HepG2 (cell line): ENCODE results near the gene ZSCAN21. TPM values are rescaled to one million over a fixed set of nuclear protein-coding genes. Genes with fewer than 3 reads are reported as not detected.

ENCODE experiments used
- CENPX ChIP-seq: sonication (generic); formaldehyde crosslinking; IDR thresholded peaks from 2 replicates; pipeline ENCODE4 v1.9.0; 2021; ENCODE audit warnings: mild to moderate bottlenecking, missing genetic modification reagents, moderate library complexity
- FOXO1 ChIP-seq: sonication (generic); formaldehyde crosslinking; IDR thresholded peaks from 2 replicates; pipeline ENCODE4 v1.4.0; 2020; ENCODE audit warnings: missing genetic modification reagents
- GZF1 ChIP-seq: sonication (generic); formaldehyde crosslinking; IDR thresholded peaks from 2 replicates; pipeline ENCODE4 v1.5.1; 2020; ENCODE audit warnings: mild to moderate bottlenecking, missing genetic modification reagents
- HIC2 ChIP-seq: sonication (generic); formaldehyde crosslinking; IDR thresholded peaks from 2 replicates; pipeline ENCODE4 v1.9.0; 2022; ENCODE audit warnings: low read depth, missing genetic modification reagents
- HNRNPLL ChIP-seq: fragments of 200-400 bp; formaldehyde crosslinking; IDR thresholded peaks from 2 replicates; pipeline ENCODE4 v1.6.1; 2017; ENCODE audit warnings: mild to moderate bottlenecking, low read depth, low read length; ENCODE audit not compliant: poor library complexity, severe bottlenecking
- ISX ChIP-seq: sonication (generic); formaldehyde crosslinking; conservative IDR thresholded peaks from 2 replicates; pipeline ENCODE4 v1.5.0; 2020; ENCODE audit warnings: missing genetic modification reagents
- MEIS1 ChIP-seq: sonication (generic); formaldehyde crosslinking; IDR thresholded peaks from 2 replicates; pipeline ENCODE4 v1.9.0; 2021; ENCODE audit warnings: mild to moderate bottlenecking, missing genetic modification reagents, moderate library complexity, borderline replicate concordance
- MTA3 ChIP-seq: sonication (generic); formaldehyde crosslinking; IDR thresholded peaks from 2 replicates; pipeline ENCODE4 v1.4.0; 2020; ENCODE audit warnings: missing genetic modification reagents
- NFIC ChIP-seq: IDR thresholded peaks from 2 replicates; pipeline ENCODE4 v1.6.1; 2012; ENCODE audit warnings: mild to moderate bottlenecking, low read length, inconsistent platforms
- ONECUT2 ChIP-seq: sonication (generic); formaldehyde crosslinking; IDR thresholded peaks from 2 replicates; pipeline ENCODE4 v1.4.0; 2020; ENCODE audit warnings: missing genetic modification reagents
- POGK ChIP-seq: sonication (generic); formaldehyde crosslinking; conservative IDR thresholded peaks from 2 replicates; pipeline ENCODE4 v1.8.0; 2022; ENCODE audit warnings: mild to moderate bottlenecking, moderate library complexity, missing genetic modification reagents
- RFXANK ChIP-seq: IDR thresholded peaks from 2 replicates; pipeline ENCODE4 v1.6.1; 2016
- SCMH1 ChIP-seq: sonication (generic); formaldehyde crosslinking; IDR thresholded peaks from 2 replicates; pipeline ENCODE4 v1.9.0; 2021; ENCODE audit warnings: missing genetic modification reagents, mild to moderate bottlenecking, borderline replicate concordance
- SIX1 ChIP-seq: sonication (generic); formaldehyde crosslinking; IDR thresholded peaks from 2 replicates; pipeline ENCODE4 v1.4.0; 2020; ENCODE audit warnings: missing genetic modification reagents, borderline replicate concordance
- TEAD3 ChIP-seq: optimal IDR thresholded peaks from 2 replicates; pipeline ENCODE3; 2016; ENCODE audit warnings: borderline replicate concordance
- WIZ ChIP-seq: sonication (generic); formaldehyde crosslinking; IDR thresholded peaks from 2 replicates; pipeline ENCODE4 v1.5.1; 2020; ENCODE audit warnings: mild to moderate bottlenecking, missing genetic modification reagents
- ZNF180 ChIP-seq: sonication (generic); formaldehyde crosslinking; IDR thresholded peaks from 2 replicates; pipeline ENCODE4 v1.4.0; 2020; ENCODE audit warnings: low read depth, missing genetic modification reagents, borderline replicate concordance
- ZNF207 ChIP-seq: fragments of 450-650 bp; IDR thresholded peaks from 2 replicates; pipeline ENCODE4 v1.6.1; 2016; ENCODE audit warnings: antibody characterized with exemption, borderline replicate concordance
- ZNF234 ChIP-seq: sonication (generic); formaldehyde crosslinking; conservative IDR thresholded peaks from 2 replicates; pipeline ENCODE4 v1.5.1; 2020; ENCODE audit warnings: mild to moderate bottlenecking, missing genetic modification reagents
- ZNF350 ChIP-seq: sonication (generic); formaldehyde crosslinking; IDR thresholded peaks from 2 replicates; pipeline ENCODE4 v1.4.0; 2020; ENCODE audit warnings: mild to moderate bottlenecking, low read depth, missing genetic modification reagents, borderline replicate concordance
- ZNF839 ChIP-seq: sonication (generic); formaldehyde crosslinking; IDR thresholded peaks from 2 replicates; pipeline ENCODE4 v1.4.0; 2020; ENCODE audit warnings: missing genetic modification reagents, mild to moderate bottlenecking, borderline replicate concordance
- ZSCAN9 ChIP-seq: IDR thresholded peaks from 2 replicates; pipeline ENCODE4 v1.6.1; 2016; ENCODE audit warnings: borderline replicate concordance
- polyA plus RNA-seq, 8 experiments: library from polyadenylated mRNA; depleted of rRNA in 3 of 8; stranded (reverse) in 7 of 8; unstranded in 1 of 8; fragments of >200 nt; fragmentation: Illumina TruSeq in 4 of 8; extraction: Trizol in 4 of 8; gene quantifications; 2 replicates each; pipeline versions ENCODE4 v1.2.1 to v1.2.3, GENCODE V29; 2011 to 2016; ENCODE audit warnings: low read depth in 4 of 8, missing spikeins in 1 of 8, mixed read lengths in 1 of 8; ENCODE audit not compliant: insufficient read depth in 1 of 8
- total RNA-seq, 5 experiments: library from RNA; depleted of rRNA; stranded (reverse); fragments of >200 nt; fragmentation: Illumina TruSeq; extraction: Trizol; gene quantifications; 2 replicates each; pipeline ENCODE4 v1.2.3, GENCODE V29; 2016; ENCODE audit warnings: low read depth in 1 of 5
- TF ChIP-seq, protein P1 (sequence below): sonication (generic); formaldehyde crosslinking; IDR thresholded peaks from 2 replicates; pipeline ENCODE4 v1.9.0; 2022; ENCODE audit warnings: missing genetic modification reagents, mild to moderate bottlenecking, borderline replicate concordance
- TF ChIP-seq, protein P2 (sequence below): sonication (generic); formaldehyde crosslinking; IDR thresholded peaks from 2 replicates; pipeline ENCODE4 v1.4.0; 2020; ENCODE audit warnings: mild to moderate bottlenecking, missing genetic modification reagents

Gene ZSCAN21
- total and polyA plus RNA-seq, 2 of the 13 experiments (the other 11 are each of a cell fraction or from before 2014, with no cell fraction given) = 7.0 to 10.0 TPM

- TF ChIP-seq MTA3 (CRISPR knock-in tag) (no peak), HIC2 (CRISPR knock-in tag) (0 out of 2 replicates have a peak, but pooled peaks have one; percentile 20), HNRNPLL (peak; percentile 51), ONECUT2 (no peak), ISX (no peak), NFIC (no peak), ZNF350 (CRISPR knock-in tag) (peak; percentile 44; the same call in 1 of the 2 replicates), ZNF180 (no peak), ZNF207 (no peak), POGK (CRISPR knock-in tag) (no peak), TEAD3 (CRISPR knock-in tag) (no peak), SIX1 (CRISPR knock-in tag) (no peak), SCMH1 (CRISPR knock-in tag) (no peak), ZNF234 (CRISPR knock-in tag) (no peak), GZF1 (CRISPR knock-in tag) (no peak), MEIS1 (CRISPR knock-in tag) (no peak; the same call in 1 of the 2 replicates), FOXO1 (CRISPR knock-in tag) (0 out of 2 replicates have a peak, but pooled peaks have one; percentile 30), RFXANK (CRISPR knock-in tag) (no peak), CENPX (CRISPR knock-in tag) (no peak), ZSCAN9 (CRISPR knock-in tag) (no peak), WIZ (CRISPR knock-in tag) (no peak), ZNF839 (CRISPR knock-in tag) (no peak)
- TF ChIP-seq, protein P1, sequence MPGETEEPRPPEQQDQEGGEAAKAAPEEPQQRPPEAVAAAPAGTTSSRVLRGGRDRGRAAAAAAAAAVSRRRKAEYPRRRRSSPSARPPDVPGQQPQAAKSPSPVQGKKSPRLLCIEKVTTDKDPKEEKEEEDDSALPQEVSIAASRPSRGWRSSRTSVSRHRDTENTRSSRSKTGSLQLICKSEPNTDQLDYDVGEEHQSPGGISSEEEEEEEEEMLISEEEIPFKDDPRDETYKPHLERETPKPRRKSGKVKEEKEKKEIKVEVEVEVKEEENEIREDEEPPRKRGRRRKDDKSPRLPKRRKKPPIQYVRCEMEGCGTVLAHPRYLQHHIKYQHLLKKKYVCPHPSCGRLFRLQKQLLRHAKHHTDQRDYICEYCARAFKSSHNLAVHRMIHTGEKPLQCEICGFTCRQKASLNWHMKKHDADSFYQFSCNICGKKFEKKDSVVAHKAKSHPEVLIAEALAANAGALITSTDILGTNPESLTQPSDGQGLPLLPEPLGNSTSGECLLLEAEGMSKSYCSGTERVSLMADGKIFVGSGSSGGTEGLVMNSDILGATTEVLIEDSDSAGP (CRISPR knock-in tag) = peak; percentile 51; the same call in 1 of the 2 replicates
- TF ChIP-seq, protein P2, sequence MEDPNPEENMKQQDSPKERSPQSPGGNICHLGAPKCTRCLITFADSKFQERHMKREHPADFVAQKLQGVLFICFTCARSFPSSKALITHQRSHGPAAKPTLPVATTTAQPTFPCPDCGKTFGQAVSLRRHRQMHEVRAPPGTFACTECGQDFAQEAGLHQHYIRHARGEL (CRISPR knock-in tag) = no peak
Measured at GRCh38 chr7:100015232-100016214, 34.1 kb upstream of the ZSCAN21 start, which contains the start of gene ZKSCAN1 (continued).
